BLaER1 treated with 17β-estradiol and CSF1 and Interleukin-3, amounts not matched to agents 10 nM and 100 nM (cell line): ENCODE measurements around the gene ANXA6.

ENCODE experiments used
- H3K27ac ChIP-seq, 11 experiments: shearing (Covaris generic); formaldehyde crosslinking; 2 replicates each; pipeline ENCODE4 v1.8.1; 2022
- H3K27me3 ChIP-seq, 11 experiments: shearing (Covaris generic); formaldehyde crosslinking; 2 replicates each; pipeline ENCODE4 v1.8.1; 2022
- H3K36me3 ChIP-seq, 11 experiments: shearing (Covaris generic); formaldehyde crosslinking; 2 replicates each; pipeline ENCODE4 v1.8.1; 2022
- H3K4me1 ChIP-seq, 10 experiments: shearing (Covaris generic); formaldehyde crosslinking; 2 replicates each; pipeline ENCODE4 v1.8.1; 2022
- H3K4me2 ChIP-seq, 11 experiments: shearing (Covaris generic); formaldehyde crosslinking; 2 replicates each; pipeline ENCODE4 v1.8.1; 2022
- H3K4me3 ChIP-seq, 10 experiments: shearing (Covaris generic); formaldehyde crosslinking; 2 replicates each; pipeline ENCODE4 v1.8.1; 2022
- H3K9ac ChIP-seq, 11 experiments: shearing (Covaris generic); formaldehyde crosslinking; 2 replicates each; pipeline ENCODE4 v1.8.1; 2022
- H3K9me3 ChIP-seq, 11 experiments: shearing (Covaris generic); formaldehyde crosslinking; replicated peaks in 1 of 11; 2 replicates each; pipeline ENCODE4 v1.8.1; 2022
- H4K20me1 ChIP-seq, 11 experiments: shearing (Covaris generic); formaldehyde crosslinking; 2 replicates each; pipeline ENCODE4 v1.8.1; 2022
- Cebpa-rat ChIP-seq, 11 experiments: shearing (Covaris generic); IDR thresholded peaks; 2 replicates each; pipeline ENCODE4 v1.8.1; 2022

The ANXA6 gene

GRCh38 chr5:151151263-151151660 lies 6.3 kb downstream of the ANXA6 start:
- Histone ChIP-seq H3K4me2 (peak overlapping the region; percentile 61 to 99 (median 89)), H3K4me1 (peaks cover 70 to 100% (median 81%) of the 10 kb centered on the region in 10 experiments), H3K27me3 (no peaks in the 10 kb centered on the region), H3K4me3 (peak overlapping the region in 2 of 10 experiments; percentile 18 to 20; a peak in 4 of 20 replicates), H3K9ac (peak overlapping the region; percentile 47 to 80 (median 68)), H3K9me3 (no peaks in the 10 kb centered on the region), H3K27ac (peak overlapping the region; percentile 70 to 91 (median 79)), H4K20me1 (peaks cover 0 to 81% (median 17%) of the 10 kb centered on the region in 11 experiments; a peak in 12 of 22 replicates), H3K36me3 (peaks cover 9 to 53% (median 22%) of the 10 kb centered on the region in 11 experiments; a peak in 20 of 22 replicates)
- no peak for TF ChIP-seq Cebpa-rat (IDR thresholded peaks at IDR 0.05)

- Histone ChIP-seq H3K4me2 (peak overlapping the region; percentile 61 to 99 (median 89)), H3K36me3 (peaks cover 11 to 59% (median 26%) of the 10 kb centered on the region in 11 experiments; a peak in 20 of 22 replicates), H3K27ac (peak overlapping the region; percentile 70 to 91 (median 79))
Observed at GRCh38 chr5:151150471-151151262, 6.9 kb downstream of the ANXA6 start.

DNA sequence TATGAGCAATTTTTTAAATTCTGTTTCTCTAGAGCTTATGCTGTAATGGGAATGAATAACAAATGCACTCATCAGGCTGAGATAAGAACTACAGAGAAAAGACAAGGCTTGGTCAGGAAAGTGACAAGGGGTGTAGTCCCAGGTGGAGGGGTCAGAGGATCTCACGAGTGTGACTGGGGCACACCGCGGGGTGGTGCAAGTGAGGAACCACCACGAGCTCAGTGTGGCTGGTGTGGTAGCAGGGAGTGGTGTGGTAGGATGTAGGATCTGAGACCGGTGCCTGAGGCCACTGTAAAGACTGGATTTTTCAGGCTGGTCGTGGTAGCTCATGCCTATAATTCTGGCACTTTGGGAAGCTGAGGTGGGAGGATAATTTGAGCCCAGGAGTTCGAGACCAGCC lies 9.0 kb downstream of the ANXA6 start:
- Histone ChIP-seq H3K9ac (0 out of 22 replicates have a peak overlapping the region, but pooled peaks of 1 of the 11 experiments have one; percentile 25), H3K27ac (no peak overlapping the region), H3K4me3 (no peak overlapping the region), H4K20me1 (peaks cover 0 to 100% (median 43%) of the 10 kb centered on the region in 11 experiments; a peak in 15 of 22 replicates), H3K9me3 (no peaks in the 10 kb centered on the region), H3K4me2 (peak overlapping the region in 3 of 11 experiments; percentile 91 to 99 (median 97); a peak in 4 of 22 replicates), H3K4me1 (peaks cover 44 to 100% (median 56%) of the 10 kb centered on the region in 10 experiments), H3K36me3 (peaks cover 25 to 70% (median 44%) of the 10 kb centered on the region in 11 experiments; a peak in 21 of 22 replicates), H3K27me3 (no peaks in the 10 kb centered on the region)
- TF ChIP-seq Cebpa-rat (IDR thresholded peaks at IDR 0.05) = no peak

More at GRCh38 chr5:151150471-151151262, 6.9 kb downstream of the ANXA6 start:
- peaks cover 64 to 100% (median 77%) of the 10 kb centered on the region in 10 experiments for H3K4me1 ChIP-seq
- no peaks in the 10 kb centered on the region for H3K27me3 ChIP-seq
- H3K9me3 ChIP-seq = no peaks in the 10 kb centered on the region
- peak overlapping the region; percentile 47 to 80 (median 68) for H3K9ac ChIP-seq
- no peak for TF ChIP-seq Cebpa-rat (IDR thresholded peaks at IDR 0.05)
- peak overlapping the region in 4 of 10 experiments; percentile 18 to 24 (median 20); a peak in 4 of 20 replicates for H3K4me3 ChIP-seq
- peaks cover 0 to 87% (median 23%) of the 10 kb centered on the region in 11 experiments; a peak in 12 of 22 replicates for H4K20me1 ChIP-seq

GRCh38 chr5:151147033-151147432 lies 10.5 kb downstream of the ANXA6 start:
- no peaks in the 10 kb centered on the region for H3K9me3 ChIP-seq
- H3K4me3 ChIP-seq = no peak overlapping the region; a peak in 1 of 20 replicates
- H3K4me2 ChIP-seq = peak overlapping the region in 3 of 11 experiments; percentile 43 to 99 (median 97); a peak in 6 of 22 replicates
- TF ChIP-seq Cebpa-rat (IDR thresholded peaks at IDR 0.05) = no peak
- no peaks in the 10 kb centered on the region for H3K27me3 ChIP-seq
- 0 out of 22 replicates have a peak overlapping the region, but pooled peaks of 1 of the 11 experiments have one; percentile 6 for H3K9ac ChIP-seq
- H3K27ac ChIP-seq = no peak overlapping the region
- H4K20me1 ChIP-seq = peaks cover 0 to 100% (median 55%) of the 10 kb centered on the region in 11 experiments; a peak in 18 of 22 replicates
- peaks cover 42 to 100% (median 54%) of the 10 kb centered on the region in 10 experiments for H3K4me1 ChIP-seq
- peaks cover 25 to 76% (median 50%) of the 10 kb centered on the region in 11 experiments; a peak in 21 of 22 replicates for H3K36me3 ChIP-seq

DNA sequence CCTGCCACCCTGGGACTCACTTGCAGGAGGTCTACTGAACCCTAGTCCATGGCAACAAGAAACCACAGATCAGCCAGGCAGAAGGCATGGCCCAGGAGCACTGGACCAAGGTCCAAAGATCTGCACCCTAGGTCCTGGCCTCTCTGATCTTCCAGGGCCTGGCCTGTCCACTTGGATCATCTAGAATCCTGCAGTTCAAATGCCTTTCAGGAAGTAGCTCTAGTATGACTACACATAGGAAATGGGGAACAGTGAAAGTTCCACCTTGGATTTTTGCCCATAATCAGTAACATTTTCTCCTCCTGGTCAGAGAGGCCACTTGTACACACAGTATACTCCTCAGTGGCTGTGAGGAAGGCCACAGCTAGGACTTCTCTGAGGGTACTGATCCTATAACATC lies 11.5 kb downstream of the ANXA6 start:
- Histone ChIP-seq H4K20me1 (peaks cover 7 to 100% (median 65%) of the 10 kb centered on the region in 11 experiments; a peak in 20 of 22 replicates), H3K9ac (peak overlapping the region in 1 of 11 experiments; percentile 6; a peak in 1 of 22 replicates), H3K4me1 (peaks cover 42 to 100% (median 54%) of the 10 kb centered on the region in 10 experiments), H3K9me3 (no peaks in the 10 kb centered on the region), H3K36me3 (peaks cover 25 to 86% (median 50%) of the 10 kb centered on the region in 11 experiments; a peak in 21 of 22 replicates), H3K27ac (no peak overlapping the region), H3K4me3 (no peak overlapping the region), H3K4me2 (peak overlapping the region in 5 of 11 experiments; percentile 0 to 99 (median 43); a peak in 8 of 22 replicates), H3K27me3 (no peaks in the 10 kb centered on the region)
- TF ChIP-seq Cebpa-rat (IDR thresholded peaks at IDR 0.05) = no peak

GRCh38 chr5:151144922-151145321 lies 12.7 kb downstream of the ANXA6 start:
- peaks cover 29 to 96% (median 60%) of the 10 kb centered on the region in 11 experiments; a peak in 21 of 22 replicates for H3K36me3 ChIP-seq
- H3K9me3 ChIP-seq = no peaks in the 10 kb centered on the region
- H3K4me1 ChIP-seq = peaks cover 35 to 97% (median 47%) of the 10 kb centered on the region in 10 experiments
- H3K27ac ChIP-seq = no peak overlapping the region
- TF ChIP-seq Cebpa-rat (IDR thresholded peaks at IDR 0.05) = no peak
- H3K27me3 ChIP-seq = no peaks in the 10 kb centered on the region
- H3K9ac ChIP-seq = no peak overlapping the region; a peak in 1 of 22 replicates
- peak overlapping the region in 2 of 11 experiments; percentile 3 to 58; a peak in 4 of 22 replicates for H3K4me2 ChIP-seq
- H4K20me1 ChIP-seq = peaks cover 12 to 100% (median 73%) of the 10 kb centered on the region in 11 experiments; a peak in 20 of 22 replicates
- no peak overlapping the region for H3K4me3 ChIP-seq

- no peaks in the 10 kb centered on the region for H3K9me3 ChIP-seq
- peaks cover 35 to 98% (median 67%) of the 10 kb centered on the region in 11 experiments for H3K36me3 ChIP-seq
- no peak overlapping the region; a peak in 1 of 22 replicates for H3K9ac ChIP-seq
- peaks cover 29 to 93% (median 41%) of the 10 kb centered on the region in 10 experiments for H3K4me1 ChIP-seq
- peak overlapping the region in 2 of 11 experiments; percentile 3 to 58; a peak in 4 of 22 replicates for H3K4me2 ChIP-seq
- H3K27ac ChIP-seq = no peak overlapping the region
- no peak overlapping the region for H3K4me3 ChIP-seq
- peaks cover 12 to 100% (median 75%) of the 10 kb centered on the region in 11 experiments; a peak in 20 of 22 replicates for H4K20me1 ChIP-seq
- no peak for TF ChIP-seq Cebpa-rat (IDR thresholded peaks at IDR 0.05)
- H3K27me3 ChIP-seq = no peaks in the 10 kb centered on the region
Observed at GRCh38 chr5:151144275-151144674, 13.3 kb downstream of the ANXA6 start.

DNA sequence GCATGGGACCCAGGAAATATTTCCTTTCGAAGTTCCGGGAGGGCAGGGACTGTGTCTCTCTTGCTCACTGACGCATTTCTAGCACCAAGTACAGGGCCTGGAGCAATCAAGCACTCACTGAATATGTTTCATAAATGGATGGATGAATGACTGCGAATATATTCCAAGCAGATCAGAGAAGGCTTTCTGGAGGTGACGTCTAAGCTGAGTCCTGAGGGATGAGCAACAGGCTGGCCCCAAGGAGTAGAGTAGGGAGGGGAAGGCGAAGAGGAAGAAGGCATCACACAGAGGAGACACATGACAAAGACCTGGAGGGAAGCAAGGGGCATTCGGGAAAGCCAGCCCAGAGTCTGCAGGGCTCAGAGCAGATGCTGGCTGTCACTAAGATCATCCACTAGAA lies 13.9 kb downstream of the ANXA6 start:
- TF ChIP-seq Cebpa-rat (IDR thresholded peaks at IDR 0.05) = no peak
- Histone ChIP-seq H3K9me3 (no peaks in the 10 kb centered on the region), H3K36me3 (peaks cover 42 to 100% (median 73%) of the 10 kb centered on the region in 11 experiments), H3K4me2 (peak overlapping the region in 2 of 11 experiments; percentile 3 to 58; a peak in 4 of 22 replicates), H3K27ac (no peak overlapping the region), H4K20me1 (peaks cover 12 to 100% (median 80%) of the 10 kb centered on the region in 11 experiments; a peak in 20 of 22 replicates), H3K4me1 (peaks cover 23 to 92% (median 35%) of the 10 kb centered on the region in 10 experiments), H3K4me3 (no peak overlapping the region), H3K27me3 (no peaks in the 10 kb centered on the region), H3K9ac (no peak overlapping the region)
